HG02981 (cell line): ENCODE results near the gene HIVEP2.

Experiments used
- ATAC-seq: cut with Tn5 transposase; IDR thresholded peaks from one replicate; pipeline ENCODE4 v1.9.1; 2021; ENCODE audit warnings: mild to moderate bottlenecking, moderate library complexity; ENCODE audit not compliant: unreplicated experiment

The HIVEP2 gene

DNA sequence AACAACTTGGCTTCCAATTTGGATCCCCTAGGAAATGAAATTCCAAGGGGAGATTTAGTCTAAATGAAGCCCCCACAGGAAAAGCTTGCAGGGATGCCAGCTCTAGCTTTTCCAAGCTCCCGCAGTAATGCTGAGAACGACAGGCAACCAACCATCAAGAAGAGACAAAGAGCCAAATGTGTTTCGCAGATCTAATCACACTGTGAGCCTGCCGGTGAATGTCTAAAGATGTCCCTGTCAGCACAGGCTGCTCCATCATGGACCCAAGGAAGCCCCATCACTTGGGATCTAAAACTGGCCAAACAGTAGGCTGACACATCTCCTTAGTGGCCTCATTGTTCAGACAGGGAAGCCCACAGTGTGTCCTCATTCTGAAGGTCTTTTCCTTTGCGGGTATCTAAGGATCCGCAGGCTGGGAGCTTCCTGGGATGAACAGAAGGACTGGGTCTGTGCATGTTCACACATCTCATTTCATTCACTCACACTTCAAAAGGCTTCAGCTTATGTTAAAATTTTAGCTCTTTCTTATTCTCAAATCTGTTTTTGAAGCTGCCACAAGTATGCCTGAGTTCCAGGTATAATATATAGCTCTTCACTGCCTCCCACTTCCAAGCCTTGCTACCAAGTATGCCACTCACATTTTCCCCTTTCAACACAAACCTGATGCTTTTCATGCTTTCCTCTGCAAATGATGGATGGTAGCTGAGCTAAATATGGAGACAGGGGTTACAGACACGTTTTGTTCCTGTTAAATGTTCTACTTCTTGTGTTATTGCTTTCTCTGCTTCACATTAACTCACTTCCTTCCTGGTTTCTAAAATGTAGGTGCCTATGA is 229.8 kb downstream of the HIVEP2 start:
- ATAC-seq, result no peak

DNA sequence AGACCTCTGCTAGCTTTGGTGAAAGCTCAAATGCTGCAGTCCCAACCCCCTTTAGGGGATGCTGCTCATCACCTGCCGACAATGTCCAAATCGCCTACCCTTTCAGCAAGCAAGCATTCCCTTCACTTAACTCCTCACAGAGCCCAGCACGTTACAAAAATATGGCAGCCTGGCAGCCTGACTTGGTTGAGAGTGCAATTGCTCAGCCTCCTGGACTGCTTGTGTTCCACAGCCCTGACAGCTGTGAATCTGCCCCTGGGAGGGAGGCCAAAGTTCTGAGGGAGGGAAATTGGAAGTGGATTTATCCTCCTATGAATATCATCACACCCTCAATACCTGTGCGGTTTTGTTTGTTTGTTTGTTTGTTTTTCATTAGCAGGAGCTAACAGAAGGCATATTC is 231.0 kb downstream of the HIVEP2 start:
- ATAC-seq, result no peak

DNA sequence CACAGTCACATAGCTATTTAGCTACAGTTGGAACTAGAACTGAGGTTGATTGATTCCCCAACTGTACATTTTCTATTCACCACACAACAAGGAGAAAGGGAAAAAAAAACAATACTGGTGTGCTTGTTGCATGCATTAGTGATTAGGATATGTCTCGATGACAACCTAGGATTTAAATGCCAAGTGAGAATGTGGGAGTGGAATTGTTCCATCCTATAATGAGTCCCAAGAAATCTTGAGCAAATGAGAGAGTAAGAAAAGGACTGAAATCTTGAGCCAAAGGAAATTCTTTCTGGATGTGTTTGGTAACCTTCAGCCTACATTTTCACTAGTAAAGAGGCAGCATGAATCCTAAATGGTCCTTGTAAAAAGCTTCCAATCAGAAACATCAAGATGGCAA is 232.7 kb downstream of the HIVEP2 start:
- no peak for ATAC-seq

DNA sequence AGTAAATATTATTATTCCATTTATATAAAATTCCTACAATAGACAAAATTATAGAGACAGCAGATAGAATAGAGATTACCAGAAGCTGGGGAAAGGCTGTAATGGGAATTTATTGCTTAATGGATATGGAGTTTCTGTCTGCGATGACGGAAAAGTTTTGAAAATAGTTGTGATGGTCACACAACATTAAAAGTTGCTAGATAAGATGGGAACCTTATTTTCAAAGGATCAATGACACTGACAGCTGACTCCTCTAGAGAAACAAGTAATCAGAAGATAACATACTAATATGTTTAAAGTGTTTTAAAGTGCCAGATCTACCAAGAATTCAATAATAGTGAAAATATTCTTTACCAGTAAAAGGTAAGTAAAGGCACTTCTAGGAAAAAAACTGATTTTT is 236.3 kb downstream of the HIVEP2 start:
- no peak for ATAC-seq

DNA sequence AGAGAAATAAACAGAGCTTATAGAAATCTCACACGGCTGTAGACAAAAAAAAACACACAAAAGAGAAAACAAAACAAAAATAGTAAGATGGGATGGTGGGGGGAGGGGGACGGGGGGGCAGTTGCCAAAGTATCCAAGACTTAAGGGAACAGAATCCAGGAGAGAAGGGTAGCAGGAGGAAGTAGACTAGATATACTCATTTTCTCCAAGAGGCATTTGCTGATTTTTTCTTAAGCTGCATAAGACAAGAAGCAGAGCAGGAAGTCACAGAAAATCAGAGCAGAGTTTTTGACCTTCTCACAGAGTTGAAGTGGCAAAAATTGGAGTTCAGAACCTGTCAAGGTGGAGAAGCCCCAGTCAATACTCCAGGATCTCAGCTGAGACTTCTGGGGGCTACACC is 237.7 kb downstream of the HIVEP2 start:
- ATAC-seq, result no peak

DNA sequence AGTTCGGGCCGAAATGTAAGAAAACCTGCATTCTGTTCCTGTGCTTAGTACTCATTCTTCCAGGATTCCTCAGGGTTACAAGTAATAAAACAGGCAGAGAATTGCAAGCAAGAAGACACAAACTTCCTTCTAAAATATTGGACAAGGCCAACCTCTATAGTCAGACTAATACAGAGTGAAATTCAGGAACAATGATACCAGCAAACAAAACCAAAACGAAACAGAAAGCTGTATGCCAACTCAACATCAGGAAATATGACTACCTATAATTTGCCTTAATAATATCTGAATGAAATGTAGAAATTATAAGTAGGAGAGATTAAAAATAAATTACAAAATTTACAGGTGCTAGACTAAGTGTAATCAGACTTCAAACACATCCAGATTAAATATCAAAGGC is 238.8 kb downstream of the HIVEP2 start:
- no peak for ATAC-seq

DNA sequence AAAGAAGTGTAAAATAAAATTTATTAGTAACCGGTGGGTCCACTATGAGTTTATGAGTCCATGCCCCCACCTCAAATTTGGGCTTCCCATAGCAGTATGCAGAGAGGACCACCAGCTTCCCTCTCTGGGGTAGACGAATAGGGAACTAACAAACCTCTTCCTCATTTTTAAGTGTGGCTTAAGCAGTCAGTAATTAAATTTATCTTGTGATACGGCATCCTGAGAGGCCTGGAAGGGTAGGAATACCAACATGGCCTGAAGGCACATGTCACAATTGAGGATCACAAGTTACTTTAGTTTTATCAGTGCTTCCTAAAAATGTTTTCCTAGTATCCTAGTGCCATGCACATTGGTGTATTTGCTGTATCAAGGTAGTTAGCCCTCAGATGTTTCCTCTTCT is 239.9 kb downstream of the HIVEP2 start:
- ATAC-seq, result no peak

DNA sequence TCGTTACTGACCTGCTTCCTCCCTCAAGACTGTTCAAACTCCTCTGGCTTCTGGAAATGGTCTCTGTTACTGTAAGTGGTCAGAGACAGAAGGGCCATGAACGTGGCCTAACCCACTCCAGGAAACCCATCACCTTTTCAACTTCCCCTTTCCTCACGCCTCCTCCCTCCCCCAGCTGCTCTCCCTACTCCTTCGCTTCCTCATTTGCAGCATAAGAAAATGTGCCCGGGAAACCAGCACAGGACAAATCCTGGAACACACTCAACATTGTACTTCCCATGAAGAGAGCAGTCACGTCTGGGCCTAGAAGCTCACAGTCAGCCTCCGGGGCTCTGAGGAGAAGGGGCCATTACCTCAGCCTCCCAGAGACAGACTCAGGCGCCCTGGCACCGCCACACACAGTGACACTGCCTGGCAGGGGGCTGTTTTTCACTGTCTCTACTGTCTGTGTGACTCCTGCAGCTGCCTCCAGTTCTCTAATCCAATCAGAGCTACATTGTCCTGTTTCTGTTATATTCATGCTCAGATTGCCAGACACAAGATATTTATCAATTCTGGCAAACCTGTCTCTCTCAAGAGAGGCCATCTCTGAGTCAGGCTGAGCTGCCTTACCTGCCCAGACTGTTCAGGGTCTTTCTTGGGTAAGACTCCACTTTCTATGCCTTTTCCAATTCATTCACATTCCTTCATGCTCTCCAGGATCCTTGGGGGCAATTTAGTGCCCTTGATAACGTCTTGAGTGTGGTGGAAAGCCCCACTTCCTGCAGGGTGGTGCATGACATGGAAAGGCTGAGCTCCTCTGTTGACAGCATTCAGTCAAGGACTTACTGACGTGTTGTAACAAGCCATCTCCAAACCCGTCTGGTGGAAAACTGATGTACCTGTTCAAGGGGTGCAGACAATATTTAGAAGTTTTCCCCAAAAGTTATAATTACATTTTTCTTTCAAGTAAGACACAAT is 242.2 kb downstream of the HIVEP2 start:
- peak; percentile 49 for ATAC-seq
